NCI-H345 (cell line): ENCODE results near the gene CHAC2.
"Not testable (repeated sequence)": the region's sequence is repeated elsewhere in the genome, so short reads cannot be mapped to it uniquely, and the experiment has no call there.

Experiments
- DNase-seq: peaks from one replicate; lab custom pipeline; 2025; lab: John Stamatoyannopoulos, UW

Gene CHAC2

GRCh38 chr2:53767405-53768241 is at the start of gene CHAC2:
CHAC2 (plus strand) TSS chr2:53767804; CDS start chr2:53767887, 83 bp downstream.
- peak; percentile 84 for DNase-seq

GRCh38 chr2:53720944-53721343 is 46.7 kb upstream of the CHAC2 start:
- DNase-seq = not testable (repeated sequence)

- no peak for DNase-seq
Measured at GRCh38 chr2:53724536-53724935, 43.1 kb upstream of the CHAC2 start.

- DNase-seq = no peak
Measured at GRCh38 chr2:53725662-53726061, 41.9 kb upstream of the CHAC2 start.

GRCh38 chr2:53727921-53728320 is 39.7 kb upstream of the CHAC2 start:
- DNase-seq = no peak

GRCh38 chr2:53729143-53729762 is 38.4 kb upstream of the CHAC2 start:
- no peak for DNase-seq

- no peak for DNase-seq
Measured at GRCh38 chr2:53737091-53737490, 30.5 kb upstream of the CHAC2 start.

- no peak for DNase-seq
Measured at GRCh38 chr2:53739032-53739431, 28.6 kb upstream of the CHAC2 start.

GRCh38 chr2:53740170-53740569 is 27.4 kb upstream of the CHAC2 start:
- peak; percentile 4 for DNase-seq

- DNase-seq = no peak
Measured at GRCh38 chr2:53744395-53745065, 23.1 kb upstream of the CHAC2 start.

GRCh38 chr2:53750041-53750768 is 17.4 kb upstream of the CHAC2 start:
- DNase-seq = no peak

GRCh38 chr2:53751728-53752127 is 15.9 kb upstream of the CHAC2 start:
- no peak for DNase-seq

GRCh38 chr2:53752385-53752784 is 15.2 kb upstream of the CHAC2 start:
- DNase-seq = no peak

GRCh38 chr2:53753041-53753440 is 14.6 kb upstream of the CHAC2 start:
- no peak for DNase-seq

- no peak for DNase-seq
Measured at GRCh38 chr2:53755121-53755520, 12.5 kb upstream of the CHAC2 start.

- DNase-seq = no peak
Measured at GRCh38 chr2:53756644-53757043, 11.0 kb upstream of the CHAC2 start.

GRCh38 chr2:53757206-53757605 is 10.4 kb upstream of the CHAC2 start:
- DNase-seq = not testable (repeated sequence)

- no peak for DNase-seq
Measured at GRCh38 chr2:53765767-53766166, 1.8 kb upstream of the CHAC2 start.

GRCh38 chr2:53768242-53768542 is 588 bp downstream of the CHAC2 start:
- DNase-seq = peak; percentile 35

- no peak for DNase-seq
Measured at GRCh38 chr2:53769318-53769945, 1.8 kb downstream of the CHAC2 start.

GRCh38 chr2:53770264-53770663 is 2.7 kb downstream of the CHAC2 start:
- DNase-seq = no peak

GRCh38 chr2:53777134-53777533 is 9.5 kb downstream of the CHAC2 start:
- DNase-seq = no peak
